ENCODE measurements around the gene SZRD1.

Gene SZRD1

GRCh38 chr1:16351456-16351993 is 15.5 kb upstream of the SZRD1 start:
- no peaks in the 10 kb centered on the region for H3K9me3 ChIP-seq (ENCODE audit: control insufficient read depth, low read length)

DNA sequence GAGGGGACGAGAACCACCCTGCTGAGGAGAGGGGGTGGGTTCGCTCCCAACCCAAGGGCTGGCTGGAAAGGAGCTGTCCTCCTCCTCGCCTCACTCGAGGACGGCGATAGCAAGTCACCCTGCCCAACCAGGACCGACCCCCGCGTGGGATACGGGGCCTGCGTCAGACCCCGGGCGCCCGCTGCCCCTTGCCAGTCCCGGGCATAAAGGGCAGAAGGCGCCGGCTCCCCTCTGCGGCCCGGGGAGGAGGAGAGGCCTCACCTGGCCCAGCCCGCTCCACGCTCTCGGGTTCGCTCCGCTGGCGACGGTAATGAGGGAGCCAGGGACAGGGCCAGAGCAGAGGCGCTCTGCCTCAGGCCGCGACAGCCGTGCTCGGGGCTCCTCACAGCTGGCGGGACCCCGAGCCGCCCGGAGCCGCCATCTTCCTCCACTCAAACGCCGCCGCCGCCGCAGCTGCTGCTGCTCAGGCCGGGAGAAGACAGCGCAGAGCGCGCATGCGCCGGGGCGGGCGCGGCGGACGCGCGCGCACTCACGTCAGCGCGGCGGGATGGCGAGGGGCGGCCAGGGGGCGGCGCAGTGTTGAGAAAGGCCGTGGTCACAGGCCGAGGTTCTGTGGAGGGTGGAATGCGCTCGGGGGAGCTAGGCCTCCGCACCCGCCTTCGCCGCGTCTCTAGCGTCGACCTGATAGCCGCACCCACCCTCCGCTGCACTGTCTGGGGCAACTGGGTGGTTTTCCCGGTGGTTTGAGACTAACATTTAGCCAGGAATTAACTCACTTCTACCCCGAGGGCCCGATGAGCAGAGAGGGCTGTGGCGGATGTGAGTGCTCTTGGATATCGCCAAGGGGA is 14.8 kb upstream of the SZRD1 start, which contains the start of gene FBXO42:
TSS of gene FBXO42 (minus strand) at position 487 of the 848 bp plus-strand sequence. CDS start 37,062 bp downstream, outside the sequence.
- Histone ChIP-seq H2BK15ac (ENCODE audit: low read depth, poor library complexity, severe bottlenecking) (no peak within 1 kb of the TSS), H3K79me1 (replicated peaks; ENCODE audit: low read length, poor library complexity, severe bottlenecking) (peaks cover 2% of the 10 kb centered on the region), H3K4me1 (ENCODE audit: control insufficient read depth, insufficient read depth, low read depth, low read length) (peaks cover 8% of the 10 kb centered on the region), H3K18ac (ENCODE audit: low read depth in 1 of 2, low read length in 2 of 2) (peak within 1 kb of the TSS; percentile 86 to 96), H4K8ac (ENCODE audit: low read length) (peak within 1 kb of the TSS; percentile 100), H3K4ac (ENCODE audit: low read depth in 1 of 2, low read length in 2 of 2) (peak within 1 kb of the TSS; percentile 64 to 88), H3K14ac (ENCODE audit: low read length in 2 of 2) (peak within 1 kb of the TSS in 1 of 2 experiments; percentile 80), H2AK5ac (ENCODE audit: low read length, severe bottlenecking) (peak within 1 kb of the TSS; percentile 14), H2BK12ac (ENCODE audit: low read length in 2 of 2) (peak within 1 kb of the TSS; percentile 23 to 61), H3K4me2 (ENCODE audit: low read length, poor library complexity, severe bottlenecking) (peak within 1 kb of the TSS; percentile 75), H3K36me3 (ENCODE audit: control insufficient read depth in 1 of 2, insufficient read depth in 2 of 2, low read depth in 1 of 2, low read length in 2 of 2) (no peaks in the 10 kb centered on the region), H2AFZ (ENCODE audit: low read depth, low read length) (peak within 1 kb of the TSS; percentile 46), H2BK120ac (ENCODE audit: low read depth, low read length) (peak within 1 kb of the TSS; percentile 86), H3K27me3 (ENCODE audit: control insufficient read depth in 1 of 2, insufficient read depth in 1 of 2, low read length in 2 of 2) (no peaks in the 10 kb centered on the region), H3K4me3 (ENCODE audit: insufficient read depth in 1 of 2, low read depth in 1 of 2, low read length in 2 of 2) (peak within 1 kb of the TSS; percentile 85 to 99), H2BK5ac (ENCODE audit: low read depth, low read length, poor library complexity, severe bottlenecking) (peak within 1 kb of the TSS; percentile 49), H3K27ac (ENCODE audit: low read length, poor library complexity, severe bottlenecking) (peak within 1 kb of the TSS; percentile 84), H3K9me3 (ENCODE audit: control insufficient read depth, low read length) (no peaks in the 10 kb centered on the region), H3K23ac (ENCODE audit: low read length in 2 of 2) (peak within 1 kb of the TSS in 1 of 2 experiments; percentile 81), H3K9ac (ENCODE audit: low read length) (peak within 1 kb of the TSS; percentile 95), H4K91ac (ENCODE audit: low read length) (peak within 1 kb of the TSS; percentile 94)
- WGBS: under 1% methylated on average over 67 of the region's 81 CpGs
- peak; percentile 91 for DNase-seq

More at GRCh38 chr1:16351456-16351993, 15.5 kb upstream of the SZRD1 start:
- Histone ChIP-seq H3K4ac (ENCODE audit: low read depth in 1 of 2, low read length in 2 of 2) (peak overlapping the region; percentile 35 to 64), H3K14ac (ENCODE audit: low read length in 2 of 2) (peak overlapping the region in 1 of 2 experiments; percentile 80), H3K27ac (ENCODE audit: low read length, poor library complexity, severe bottlenecking) (peak overlapping the region; percentile 73), H2AFZ (ENCODE audit: low read depth, low read length) (no peak overlapping the region), H3K27me3 (ENCODE audit: control insufficient read depth in 1 of 2, insufficient read depth in 1 of 2, low read length in 2 of 2) (no peaks in the 10 kb centered on the region), H3K4me2 (ENCODE audit: low read length, poor library complexity, severe bottlenecking) (peak overlapping the region; percentile 69), H3K79me1 (replicated peaks; ENCODE audit: low read length, poor library complexity, severe bottlenecking) (peaks cover 2% of the 10 kb centered on the region), H2BK12ac (ENCODE audit: low read length in 2 of 2) (no peak overlapping the region), H3K23ac (ENCODE audit: low read length in 2 of 2) (no peak overlapping the region), H4K8ac (ENCODE audit: low read length) (peak overlapping the region; percentile 87), H3K9ac (ENCODE audit: low read length) (peak overlapping the region; percentile 95), H3K4me3 (ENCODE audit: insufficient read depth in 1 of 2, low read depth in 1 of 2, low read length in 2 of 2) (peak overlapping the region; percentile 85 to 99), H2BK5ac (ENCODE audit: low read depth, low read length, poor library complexity, severe bottlenecking) (peak overlapping the region; percentile 8), H3K18ac (ENCODE audit: low read depth in 1 of 2, low read length in 2 of 2) (peak overlapping the region; percentile 86 to 96), H2BK15ac (ENCODE audit: low read depth, poor library complexity, severe bottlenecking) (no peak overlapping the region), H2AK5ac (ENCODE audit: low read length, severe bottlenecking) (no peak overlapping the region), H3K36me3 (ENCODE audit: control insufficient read depth in 1 of 2, insufficient read depth in 2 of 2, low read depth in 1 of 2, low read length in 2 of 2) (no peaks in the 10 kb centered on the region), H3K4me1 (ENCODE audit: control insufficient read depth, insufficient read depth, low read depth, low read length) (peaks cover 8% of the 10 kb centered on the region), H2BK120ac (ENCODE audit: low read depth, low read length) (peak overlapping the region; percentile 80), H4K91ac (ENCODE audit: low read length) (peak overlapping the region; percentile 85)
- peak; percentile 61 for DNase-seq
- WGBS: 0% methylated on average over 19 of the region's 20 CpGs

- Histone ChIP-seq H3K36me3 (ENCODE audit: control insufficient read depth in 1 of 2, insufficient read depth in 2 of 2, low read depth in 1 of 2, low read length in 2 of 2) (no peaks in the 10 kb centered on the region), H4K8ac (ENCODE audit: low read length) (peak overlapping the region; percentile 100), H3K4ac (ENCODE audit: low read depth in 1 of 2, low read length in 2 of 2) (peak overlapping the region; percentile 45 to 88)
Measured at GRCh38 chr1:16352842-16353535, 14.1 kb upstream of the SZRD1 start.

More at GRCh38 chr1:16352842-16353535, 14.1 kb upstream of the SZRD1 start:
- peak overlapping the region in 1 of 2 experiments; percentile 61 for H2BK12ac ChIP-seq (ENCODE audit: low read length in 2 of 2)
- H2AK5ac ChIP-seq (ENCODE audit: low read length, severe bottlenecking): peak overlapping the region; percentile 14
- peak overlapping the region; percentile 75 for H3K4me2 ChIP-seq (ENCODE audit: low read length, poor library complexity, severe bottlenecking)
- H2BK5ac ChIP-seq (ENCODE audit: low read depth, low read length, poor library complexity, severe bottlenecking): peak overlapping the region; percentile 49
- peak overlapping the region in 1 of 2 experiments; percentile 1 for H3K14ac ChIP-seq (ENCODE audit: low read length in 2 of 2)
- H3K4me1 ChIP-seq (ENCODE audit: control insufficient read depth, insufficient read depth, low read depth, low read length): peaks cover 8% of the 10 kb centered on the region
- 50% methylated on average over 11 of the region's 11 CpGs for WGBS
- peak overlapping the region; percentile 86 for H2BK120ac ChIP-seq (ENCODE audit: low read depth, low read length)
- no peaks in the 10 kb centered on the region for H3K9me3 ChIP-seq (ENCODE audit: control insufficient read depth, low read length)
- H3K23ac ChIP-seq (ENCODE audit: low read length in 2 of 2): no peak overlapping the region
- H3K4me3 ChIP-seq (ENCODE audit: insufficient read depth in 1 of 2, low read depth in 1 of 2, low read length in 2 of 2): peak overlapping the region; percentile 48 to 99
- peak overlapping the region; percentile 94 for H4K91ac ChIP-seq (ENCODE audit: low read length)
- H2BK15ac ChIP-seq (ENCODE audit: low read depth, poor library complexity, severe bottlenecking): no peak overlapping the region
- peak overlapping the region; percentile 76 to 94 for H3K18ac ChIP-seq (ENCODE audit: low read depth in 1 of 2, low read length in 2 of 2)
- H3K79me1 ChIP-seq (replicated peaks; ENCODE audit: low read length, poor library complexity, severe bottlenecking): peaks cover 2% of the 10 kb centered on the region
- peak overlapping the region; percentile 46 for H2AFZ ChIP-seq (ENCODE audit: low read depth, low read length)
- peak overlapping the region; percentile 84 for H3K27ac ChIP-seq (ENCODE audit: low read length, poor library complexity, severe bottlenecking)
- DNase-seq: no peak
- H3K9ac ChIP-seq (ENCODE audit: low read length): peak overlapping the region; percentile 95
- no peaks in the 10 kb centered on the region for H3K27me3 ChIP-seq (ENCODE audit: control insufficient read depth in 1 of 2, insufficient read depth in 1 of 2, low read length in 2 of 2)
